ENCODE results near the gene COMT. TPM values are rescaled to one million over a fixed set of nuclear protein-coding genes. Genes with fewer than 3 reads are reported as not detected.
"Not testable (repeated sequence)": the region's sequence is repeated elsewhere in the genome, so short reads cannot be mapped to it uniquely, and the experiment has no call there.

The COMT gene
- polyA plus RNA-seq, 1 experiment, result 332 TPM

- DNase-seq (ENCODE audit: low read depth), result no peak
- Histone ChIP-seq H3K27me3 (ENCODE audit: control insufficient read depth, insufficient read depth, low read length) (no peaks in the 10 kb centered on the region), H3K36me3 (ENCODE audit: control insufficient read depth, insufficient read depth, low read length) (peaks cover 6% of the 10 kb centered on the region), H3K4me3 (ENCODE audit: low read depth, low read length) (no peak overlapping the region)
- no peak for TF ChIP-seq CTCF (IDR thresholded peaks at IDR 0.05; ENCODE audit: insufficient read depth, low read depth, low read length)
- POLR2A ChIA-PET, result no interaction called here
- CTCF ChIA-PET, result interaction anchor here (0.7 to 1.5 kb wide), 4 partner anchors 14 to 193 kb away, joined by 3 to 9 read pairs (median 4); no protein-coding TSS in a partner anchor
Observed at GRCh38 chr22:19923914-19924513, 17.6 kb upstream of the COMT start.

GRCh38 chr22:19926028-19926427, 15.5 kb upstream of the COMT start:
- H3K36me3 ChIP-seq (ENCODE audit: control insufficient read depth, insufficient read depth, low read length); DNase-seq (ENCODE audit: low read depth); H3K4me3 ChIP-seq (ENCODE audit: low read depth, low read length); H3K27me3 ChIP-seq (ENCODE audit: control insufficient read depth, insufficient read depth, low read length); POLR2A ChIA-PET: not testable (repeated sequence)
- CTCF ChIA-PET, result interaction anchor here (1.0 kb wide), 1 partner anchor 18 kb away, joined by 3 read pairs; no protein-coding TSS in a partner anchor

- H3K36me3 ChIP-seq (ENCODE audit: control insufficient read depth, insufficient read depth, low read length), result peaks cover 4% of the 10 kb centered on the region
- POLR2A ChIA-PET, result no interaction called here
- no peaks in the 10 kb centered on the region for H3K27me3 ChIP-seq (ENCODE audit: control insufficient read depth, insufficient read depth, low read length)
- TF ChIP-seq CTCF (IDR thresholded peaks at IDR 0.05; ENCODE audit: insufficient read depth, low read depth, low read length), result no peak
- no peak for DNase-seq (ENCODE audit: low read depth)
- CTCF ChIA-PET, result interaction anchor here (1.2 kb wide), 1 partner anchor 18 kb away, joined by 3 read pairs; no protein-coding TSS in a partner anchor
- no peak overlapping the region for H3K4me3 ChIP-seq (ENCODE audit: low read depth, low read length)
Observed at GRCh38 chr22:19927696-19928095, 13.9 kb upstream of the COMT start.

GRCh38 chr22:19928207-19928606, 13.4 kb upstream of the COMT start:
- H3K27me3 ChIP-seq (ENCODE audit: control insufficient read depth, insufficient read depth, low read length), result no peaks in the 10 kb centered on the region
- no peak for DNase-seq (ENCODE audit: low read depth)
- no peak overlapping the region for H3K4me3 ChIP-seq (ENCODE audit: low read depth, low read length)
- no peak for TF ChIP-seq CTCF (IDR thresholded peaks at IDR 0.05; ENCODE audit: insufficient read depth, low read depth, low read length)
- H3K36me3 ChIP-seq (ENCODE audit: control insufficient read depth, insufficient read depth, low read length), result peaks cover 4% of the 10 kb centered on the region
- ChIA-PET CTCF (no interaction called here), POLR2A (no interaction called here)

GRCh38 chr22:19929586-19930550, 11.7 kb upstream of the COMT start:
- no peaks in the 10 kb centered on the region for H3K27me3 ChIP-seq (ENCODE audit: control insufficient read depth, insufficient read depth, low read length)
- TF ChIP-seq CTCF (IDR thresholded peaks at IDR 0.05; ENCODE audit: insufficient read depth, low read depth, low read length), result no peak
- no peaks in the 10 kb centered on the region for H3K36me3 ChIP-seq (ENCODE audit: control insufficient read depth, insufficient read depth, low read length)
- ChIA-PET POLR2A (no interaction called here), CTCF (interaction anchor here (1.0 to 3.0 kb wide), 2 partner anchors 11 to 17 kb away, joined by 3 to 8 read pairs; partner anchors contain the start of genes COMT and TXNRD2)
- DNase-seq (ENCODE audit: low read depth), result no peak
- H3K4me3 ChIP-seq (ENCODE audit: low read depth, low read length), result no peak overlapping the region

All from BJ (cell line).